ENCODE measurements around the gene ITPRID2. TPM values are rescaled to one million over a fixed set of nuclear protein-coding genes. Genes with fewer than 3 reads are reported as not detected.

ITPRID2 gene
- total and polyA plus RNA-seq, 2 donors from 2014 or later = 29.9 to 191 TPM

DNA sequence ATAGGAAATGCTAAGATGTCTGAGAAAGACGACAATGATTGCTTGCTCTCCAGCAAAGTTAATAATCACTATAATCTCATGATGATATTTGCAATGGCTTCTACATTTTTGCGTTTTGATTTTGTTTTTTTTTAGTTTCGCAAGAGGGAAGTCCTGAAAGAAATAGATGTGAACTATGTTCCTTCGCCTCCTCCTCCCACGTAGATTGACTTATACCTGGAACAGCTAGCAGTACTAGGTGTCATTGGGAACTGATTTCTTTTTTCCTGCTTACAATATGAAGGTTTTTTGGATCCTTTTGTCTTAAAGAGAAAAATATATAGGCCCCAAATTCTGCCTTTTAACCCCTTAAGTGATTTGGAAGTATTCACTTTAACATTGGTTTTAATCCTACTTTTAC, 26.7 kb downstream of the ITPRID2 start:
- intact Hi-C loops (cut with DNase I) = no loop called here
- TF ChIP-seq, protein P1, sequence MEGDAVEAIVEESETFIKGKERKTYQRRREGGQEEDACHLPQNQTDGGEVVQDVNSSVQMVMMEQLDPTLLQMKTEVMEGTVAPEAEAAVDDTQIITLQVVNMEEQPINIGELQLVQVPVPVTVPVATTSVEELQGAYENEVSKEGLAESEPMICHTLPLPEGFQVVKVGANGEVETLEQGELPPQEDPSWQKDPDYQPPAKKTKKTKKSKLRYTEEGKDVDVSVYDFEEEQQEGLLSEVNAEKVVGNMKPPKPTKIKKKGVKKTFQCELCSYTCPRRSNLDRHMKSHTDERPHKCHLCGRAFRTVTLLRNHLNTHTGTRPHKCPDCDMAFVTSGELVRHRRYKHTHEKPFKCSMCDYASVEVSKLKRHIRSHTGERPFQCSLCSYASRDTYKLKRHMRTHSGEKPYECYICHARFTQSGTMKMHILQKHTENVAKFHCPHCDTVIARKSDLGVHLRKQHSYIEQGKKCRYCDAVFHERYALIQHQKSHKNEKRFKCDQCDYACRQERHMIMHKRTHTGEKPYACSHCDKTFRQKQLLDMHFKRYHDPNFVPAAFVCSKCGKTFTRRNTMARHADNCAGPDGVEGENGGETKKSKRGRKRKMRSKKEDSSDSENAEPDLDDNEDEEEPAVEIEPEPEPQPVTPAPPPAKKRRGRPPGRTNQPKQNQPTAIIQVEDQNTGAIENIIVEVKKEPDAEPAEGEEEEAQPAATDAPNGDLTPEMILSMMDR (IDR thresholded peaks at IDR 0.05; ENCODE audit: borderline replicate concordance, extremely low read depth, insufficient read depth) = no peak
- Histone ChIP-seq H3K36me3 (ENCODE audit: control insufficient read depth in 2 of 3, insufficient read depth in 3 of 3, low read length in 3 of 3) (peaks cover 23 to 56% (median 23%) of the 10 kb centered on the region in 3 donors), H3K27ac (ENCODE audit: low read depth in 2 of 2, low read length in 2 of 2) (no peak overlapping the region), H3K9me3 (ENCODE audit: control insufficient read depth in 2 of 3, insufficient read depth in 1 of 3, low read length in 3 of 3) (no peaks in the 10 kb centered on the region), H3K4me3 (ENCODE audit: low read length in 3 of 3) (no peak overlapping the region), H3K27me3 (ENCODE audit: control insufficient read depth, insufficient read depth, low read length) (no peaks in the 10 kb centered on the region), H3K4me1 (ENCODE audit: control insufficient read depth in 2 of 3, insufficient read depth in 2 of 3, low read depth in 1 of 3, low read length in 3 of 3) (no peaks in the 10 kb centered on the region), H3K9ac (ENCODE audit: low read length in 3 of 3) (no peak overlapping the region)
- DNase-seq (no peak), FAIRE-seq (no peak)

DNA sequence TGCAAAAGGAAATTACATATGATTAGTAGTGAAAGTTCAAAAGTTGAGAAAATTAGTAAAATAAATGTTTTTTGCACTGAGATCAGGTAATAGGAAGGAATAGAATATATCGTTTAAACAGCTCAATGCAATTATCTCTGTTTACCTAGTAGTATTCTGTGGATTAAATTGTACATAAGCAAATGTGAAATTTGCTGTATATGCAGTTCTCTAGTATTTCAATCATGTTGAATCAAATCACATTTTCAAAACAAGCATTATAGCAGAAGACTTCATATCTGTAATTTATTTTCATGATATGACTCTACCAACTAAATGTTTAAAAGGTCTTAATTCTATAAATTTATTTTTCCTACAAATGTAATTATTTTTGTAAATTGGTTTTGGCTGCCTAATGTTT, 31.6 kb downstream of the ITPRID2 start:
- Histone ChIP-seq H3K27ac (ENCODE audit: low read depth in 2 of 2, low read length in 2 of 2) (no peak overlapping the region), H3K9me3 (ENCODE audit: control insufficient read depth in 2 of 3, insufficient read depth in 1 of 3, low read length in 3 of 3) (no peaks in the 10 kb centered on the region), H3K4me3 (ENCODE audit: low read length in 3 of 3) (no peak overlapping the region), H3K27me3 (ENCODE audit: control insufficient read depth, insufficient read depth, low read length) (no peaks in the 10 kb centered on the region), H3K9ac (ENCODE audit: low read length in 3 of 3) (no peak overlapping the region), H3K36me3 (ENCODE audit: control insufficient read depth in 2 of 3, insufficient read depth in 3 of 3, low read length in 3 of 3) (peaks cover 11 to 33% (median 14%) of the 10 kb centered on the region in 3 donors), H3K4me1 (ENCODE audit: control insufficient read depth in 2 of 3, insufficient read depth in 2 of 3, low read depth in 1 of 3, low read length in 3 of 3) (no peaks in the 10 kb centered on the region)
- intact Hi-C loops (cut with DNase I) = no loop called here
- DNase-seq (no peak), FAIRE-seq (peak; percentile 6)
- TF ChIP-seq, protein P1 (IDR thresholded peaks at IDR 0.05; ENCODE audit: borderline replicate concordance, extremely low read depth, insufficient read depth) = no peak

DNA sequence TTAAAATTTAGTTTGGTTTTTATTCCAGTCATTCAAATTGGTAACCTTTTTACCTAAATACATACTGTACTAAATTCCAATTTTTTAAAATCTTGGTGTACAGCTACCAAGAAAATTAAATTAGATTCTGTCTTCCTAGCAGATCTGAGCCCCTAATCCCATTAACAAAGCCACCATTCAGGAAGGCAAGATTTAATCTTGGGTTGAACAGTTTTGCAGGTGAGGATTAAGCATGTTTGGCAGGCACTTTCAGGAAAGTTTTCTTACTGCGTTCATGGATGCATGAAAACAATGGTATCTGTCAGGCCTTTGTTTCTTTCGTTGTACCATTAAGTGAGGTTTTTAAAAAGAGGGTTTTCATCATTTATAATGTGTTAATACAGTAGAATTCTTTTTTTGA, 32.8 kb downstream of the ITPRID2 start:
- FAIRE-seq (no peak), DNase-seq (peak in 1 of 5 donors; percentile 7)
- H3K27me3 ChIP-seq (ENCODE audit: control insufficient read depth, insufficient read depth, low read length) = no peaks in the 10 kb centered on the region
- H3K4me1 ChIP-seq (ENCODE audit: control insufficient read depth in 2 of 3, insufficient read depth in 2 of 3, low read depth in 1 of 3, low read length in 3 of 3) = no peaks in the 10 kb centered on the region
- TF ChIP-seq, protein P1 (IDR thresholded peaks at IDR 0.05; ENCODE audit: borderline replicate concordance, extremely low read depth, insufficient read depth) = no peak
- H3K4me3 ChIP-seq (ENCODE audit: low read length in 3 of 3) = no peak overlapping the region
- no peaks in the 10 kb centered on the region for H3K9me3 ChIP-seq (ENCODE audit: control insufficient read depth in 2 of 3, insufficient read depth in 1 of 3, low read length in 3 of 3)
- no peak overlapping the region for H3K9ac ChIP-seq (ENCODE audit: low read length in 3 of 3)
- no peak overlapping the region for H3K27ac ChIP-seq (ENCODE audit: low read depth in 2 of 2, low read length in 2 of 2)
- H3K36me3 ChIP-seq (ENCODE audit: control insufficient read depth in 2 of 3, insufficient read depth in 3 of 3, low read length in 3 of 3) = peaks cover 3 to 27% (median 9%) of the 10 kb centered on the region in 3 donors
- intact Hi-C loops (cut with DNase I) = no loop called here

DNA sequence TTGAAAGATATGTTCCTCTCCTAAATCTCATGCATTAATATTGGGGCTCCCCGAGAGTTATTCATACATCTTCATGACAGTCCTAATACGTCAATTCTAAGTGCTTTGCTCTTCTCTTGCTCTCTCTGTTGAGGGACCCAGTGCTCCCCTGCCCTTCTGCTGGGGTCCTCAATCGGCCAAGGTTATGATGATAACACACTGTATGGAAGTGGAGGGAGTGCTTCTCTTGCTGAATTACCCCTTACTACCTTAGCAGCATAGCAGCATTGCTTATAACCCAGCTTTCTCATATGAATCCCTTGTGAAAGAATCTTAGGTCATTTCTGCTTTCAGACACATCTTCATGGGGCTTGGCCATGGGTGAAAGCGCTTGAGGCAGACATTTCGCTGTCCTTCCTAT, 43.2 kb downstream of the ITPRID2 start:
- TF ChIP-seq, protein P1 (IDR thresholded peaks at IDR 0.05; ENCODE audit: borderline replicate concordance, extremely low read depth, insufficient read depth) = no peak
- intact Hi-C loops (cut with DNase I) = no loop called here
- FAIRE-seq = no peak

More for the DNA sequence above, 43.2 kb downstream of the ITPRID2 start:
- H3K36me3 ChIP-seq (ENCODE audit: control insufficient read depth in 2 of 3, insufficient read depth in 3 of 3, low read length in 3 of 3) = no peaks in the 10 kb centered on the region
- DNase-seq = no peak
- H3K27ac ChIP-seq (ENCODE audit: low read depth in 2 of 2, low read length in 2 of 2) = no peak overlapping the region
- H3K4me3 ChIP-seq (ENCODE audit: low read length in 3 of 3) = no peak overlapping the region
- no peaks in the 10 kb centered on the region for H3K9me3 ChIP-seq (ENCODE audit: control insufficient read depth in 2 of 3, insufficient read depth in 1 of 3, low read length in 3 of 3)
- H3K27me3 ChIP-seq (ENCODE audit: control insufficient read depth, insufficient read depth, low read length) = no peaks in the 10 kb centered on the region
- no peaks in the 10 kb centered on the region for H3K4me1 ChIP-seq (ENCODE audit: control insufficient read depth in 2 of 3, insufficient read depth in 2 of 3, low read depth in 1 of 3, low read length in 3 of 3)
- H3K9ac ChIP-seq (ENCODE audit: low read length in 3 of 3) = no peak overlapping the region

Measured in kidney (tissue), 14 donors.